Keratinocyte (primary cell): ENCODE results near the gene RNU5D-1. TPM values are rescaled to one million over a fixed set of nuclear protein-coding genes. Genes with fewer than 3 reads are reported as not detected.

Source experiments
- DNase-seq: peaks from one replicate; pipeline ENCODE4 v3.0.0-alpha.2; 2011; ENCODE audit warnings: low read depth, missing footprints, low spot score
- FAIRE-seq: peaks from 2 replicates; lab custom pipeline; 2011; peaks lifted over from hg19 to GRCh38; lab: Jason Lieb, UNC
- H2AFZ ChIP-seq: 2 replicates; pipeline ENCODE4 v1.6.0; 2012; ENCODE audit warnings: low read length, control low read depth, inconsistent platforms; ENCODE audit not compliant: control insufficient read depth
- H3K27ac ChIP-seq: 2 replicates; pipeline ENCODE4 v1.5.1; 2011; ENCODE audit warnings: low read length; ENCODE audit not compliant: control insufficient read depth, insufficient read depth
- H3K27me3 ChIP-seq: 3 replicates; pipeline ENCODE4 v1.6.0; 2011; ENCODE audit warnings: low read length; ENCODE audit not compliant: control insufficient read depth, insufficient read depth; ENCODE audit errors: extremely low read depth
- H3K36me3 ChIP-seq, 2 experiments: 2 replicates in 1 of 2; 3 replicates in 1 of 2; pipeline ENCODE4 v1.5.1; 2011; ENCODE audit warnings: low read length in 2 of 2, mild to moderate bottlenecking in 1 of 2; ENCODE audit not compliant: control insufficient read depth in 2 of 2, insufficient read depth in 2 of 2; ENCODE audit errors: extremely low read depth in 1 of 2
- H3K4me1 ChIP-seq: 3 replicates; pipeline ENCODE4 v1.5.1; 2011; ENCODE audit warnings: low read length; ENCODE audit not compliant: control insufficient read depth, insufficient read depth; ENCODE audit errors: extremely low read depth
- H3K4me2 ChIP-seq: 3 replicates; pipeline ENCODE4 v1.6.0; 2011; ENCODE audit warnings: low read depth, low read length; ENCODE audit not compliant: control insufficient read depth, insufficient read depth; ENCODE audit errors: extremely low read depth
- H3K4me3 ChIP-seq, 3 experiments: fragments of 200-600 bp in 1 of 3; sonication (generic) in 1 of 3; 2 replicates in 2 of 3; 3 replicates in 1 of 3; pipeline ENCODE4 v1.5.1; 2011 to 2016; ENCODE audit warnings: low read length in 3 of 3, mild to moderate bottlenecking in 3 of 3, control low read depth in 2 of 3, inconsistent platforms in 1 of 3, low read depth in 1 of 3, mixed read lengths in 1 of 3, mixed run types in 1 of 3, moderate library complexity in 1 of 3; ENCODE audit not compliant: control insufficient read depth in 2 of 3, insufficient read depth in 2 of 3; ENCODE audit errors: extremely low read depth in 1 of 3
- H3K79me2 ChIP-seq: 2 replicates; pipeline ENCODE4 v1.6.0; 2012; ENCODE audit warnings: low read length; ENCODE audit not compliant: control insufficient read depth, insufficient read depth
- H3K9ac ChIP-seq: 3 replicates; pipeline ENCODE4 v1.6.0; 2011; ENCODE audit warnings: low read length; ENCODE audit not compliant: control insufficient read depth, insufficient read depth; ENCODE audit errors: extremely low read depth
- H3K9me1 ChIP-seq: 3 replicates; pipeline ENCODE4 v1.6.0; 2011; ENCODE audit warnings: low read length; ENCODE audit not compliant: control insufficient read depth, insufficient read depth; ENCODE audit errors: extremely low read depth
- H3K9me3 ChIP-seq: 2 replicates; pipeline ENCODE4 v1.5.1; 2012; ENCODE audit warnings: low read depth, low read length; ENCODE audit not compliant: control insufficient read depth
- H4K20me1 ChIP-seq: 3 replicates; pipeline ENCODE4 v1.6.0; 2011; ENCODE audit warnings: low read length; ENCODE audit not compliant: control insufficient read depth, insufficient read depth; ENCODE audit errors: extremely low read depth
- CTCF ChIP-seq, 3 experiments: IDR thresholded peaks in 1 of 3; conservative IDR thresholded peaks in 1 of 3; optimal IDR thresholded peaks in 1 of 3; 2 replicates in 2 of 3; 3 replicates in 1 of 3; pipeline versions ENCODE3 to v1.5.1; 2011; ENCODE audit warnings: low read length in 3 of 3, mild to moderate bottlenecking in 3 of 3, moderate library complexity in 2 of 3, control low read depth in 1 of 3, inconsistent platforms in 1 of 3; ENCODE audit not compliant: insufficient read depth in 2 of 3; ENCODE audit errors: extremely low read depth in 1 of 3
- EZH2 ChIP-seq: IDR thresholded peaks from one replicate; pipeline ENCODE4 v1.6.1; 2012; ENCODE audit warnings: inconsistent platforms, mild to moderate bottlenecking, low read length, moderate library complexity
- dilution Hi-C: fragments of 300-500 bp; cut with MboI; formaldehyde crosslinking; loops from one replicate; pipeline ENCODE4 v1.7.0; 2020; ENCODE audit warnings: low sequenced_read_pairs; ENCODE audit not compliant: extremely low pct_ligation_motif_present
- polyA plus RNA-seq, 5 experiments: library from polyadenylated mRNA; depleted of rRNA in 3 of 5; stranded (reverse) in 3 of 5; stranded (forward) in 1 of 5; unstranded in 1 of 5; fragments of >200 nt; gene quantifications; 1 replicate in 1 of 5; 2 replicates in 3 of 5; 3 replicates in 1 of 5; pipeline versions ENCODE4 v1.2.1 to v1.2.3, GENCODE V29; 2011 to 2012; ENCODE audit warnings: missing spikeins in 2 of 5, low read depth in 1 of 5, low replicate concordance in 1 of 5

The RNU5D-1 gene
- polyA plus RNA-seq, 1 donor (not counting 4 experiments of a cell fraction or from before 2014, with no cell fraction given): not detected

GRCh38 chr1:44713321-44713781, 17.6 kb downstream of the RNU5D-1 start:
- H4K20me1 ChIP-seq: no peaks in the 10 kb centered on the region
- H3K27me3 ChIP-seq: no peaks in the 10 kb centered on the region
- H3K27ac ChIP-seq: no peak overlapping the region
- no peaks in the 10 kb centered on the region for H3K9me3 ChIP-seq
- no peak for DNase-seq
- no peak for FAIRE-seq
- H3K4me3 ChIP-seq: no peak overlapping the region
- no peak overlapping the region for H3K9ac ChIP-seq
- H3K36me3 ChIP-seq: no peaks in the 10 kb centered on the region
- dilution Hi-C loops: no loop called here
- TF ChIP-seq EZH2 (no peak), CTCF (optimal IDR thresholded peaks at IDR 0.05 in 1 of 3, IDR thresholded peaks at IDR 0.05 in 1 of 3, conservative IDR thresholded peaks at IDR 0.05 in 1 of 3; ENCODE audit: extremely low read depth in 1 of 3, insufficient read depth in 2 of 3, low read length in 3 of 3) (no peak)
- no peak overlapping the region for H2AFZ ChIP-seq
- H3K4me2 ChIP-seq: no peak overlapping the region
- no peaks in the 10 kb centered on the region for H3K9me1 ChIP-seq
- peaks cover 5% of the 10 kb centered on the region for H3K4me1 ChIP-seq
- no peaks in the 10 kb centered on the region for H3K79me2 ChIP-seq

GRCh38 chr1:44707959-44708831, 22.8 kb downstream of the RNU5D-1 start:
- H3K79me2 ChIP-seq: no peaks in the 10 kb centered on the region
- H3K4me1 ChIP-seq: peaks cover 21% of the 10 kb centered on the region
- TF ChIP-seq EZH2 (no peak), CTCF (optimal IDR thresholded peaks at IDR 0.05 in 1 of 3, IDR thresholded peaks at IDR 0.05 in 1 of 3, conservative IDR thresholded peaks at IDR 0.05 in 1 of 3; ENCODE audit: extremely low read depth in 1 of 3, insufficient read depth in 2 of 3, low read length in 3 of 3) (peak; percentile 47 to 57 (median 50))
- FAIRE-seq: peak; percentile 46
- no peaks in the 10 kb centered on the region for H3K36me3 ChIP-seq
- H3K4me3 ChIP-seq: no peak overlapping the region
- H3K9ac ChIP-seq: peak overlapping the region; percentile 54
- peak overlapping the region; percentile 85 for H3K27ac ChIP-seq
- no peaks in the 10 kb centered on the region for H3K9me1 ChIP-seq
- H3K4me2 ChIP-seq: peak overlapping the region; percentile 43
- peak; percentile 40 for DNase-seq
- no peaks in the 10 kb centered on the region for H3K9me3 ChIP-seq
- dilution Hi-C loops: no loop called here
- no peaks in the 10 kb centered on the region for H3K27me3 ChIP-seq
- H4K20me1 ChIP-seq: no peaks in the 10 kb centered on the region
- peak overlapping the region; percentile 66 for H2AFZ ChIP-seq
